Activated CD4-positive, alpha-beta T cell treated with anti-CD3 and anti-CD28 coated beads, Interleukin-2, amount 50 U/mL, for 16 hours (primary cell): ENCODE measurements around the gene CLSTN2.

Experiments
- DNase-seq: peaks from one replicate; pipeline ENCODE4 v3.0.0-alpha.2; 2020

Gene CLSTN2

DNA sequence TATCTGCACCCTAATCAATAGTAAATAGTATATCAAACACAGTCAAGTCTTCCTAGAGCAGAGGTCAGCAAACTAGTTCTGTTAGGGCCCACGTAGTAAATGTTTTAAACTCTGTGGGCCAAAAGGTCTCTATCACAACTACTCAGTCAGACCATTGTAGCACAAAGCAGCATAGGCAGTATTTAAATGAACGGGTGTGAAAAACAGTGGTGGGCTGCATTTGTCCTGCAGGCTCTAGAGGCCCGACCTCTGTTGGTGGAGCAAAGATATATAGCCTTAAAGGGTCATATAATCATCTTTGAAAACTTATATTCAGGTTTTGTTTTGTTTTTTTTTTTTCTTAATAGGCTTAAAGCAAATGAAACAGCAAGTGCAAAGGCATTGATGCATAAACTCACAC is 416.5 kb downstream of the CLSTN2 start:
- DNase-seq = no peak

- DNase-seq = no peak
Observed at GRCh38 chr3:140355481-140355880, 420.5 kb downstream of the CLSTN2 start.

- no peak for DNase-seq
Observed at GRCh38 chr3:140358686-140359085, 423.7 kb downstream of the CLSTN2 start.

GRCh38 chr3:140359233-140359995 is 424.4 kb downstream of the CLSTN2 start:
- peak; percentile 1 for DNase-seq

- DNase-seq = no peak
Observed at GRCh38 chr3:140360332-140360731, 425.3 kb downstream of the CLSTN2 start.

DNA sequence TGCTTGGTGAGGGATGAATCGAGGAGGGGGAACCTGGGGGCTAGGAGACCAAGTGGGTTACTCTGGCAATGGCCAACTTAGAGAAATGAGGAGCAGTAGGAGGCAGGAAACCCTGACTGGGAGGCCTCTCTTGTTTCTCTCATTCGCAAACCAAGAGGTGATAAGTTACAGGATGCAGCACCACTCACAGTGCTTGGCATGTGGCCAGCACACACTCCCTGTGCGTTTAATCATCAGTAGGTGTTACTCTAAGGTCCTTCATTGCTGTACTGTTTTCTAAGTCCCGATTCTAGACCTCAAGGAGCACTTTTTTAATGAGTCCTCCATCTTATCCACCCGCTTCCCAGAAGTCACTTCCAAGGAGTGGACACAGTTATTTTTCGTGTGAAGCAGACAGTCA is 428.8 kb downstream of the CLSTN2 start:
- no peak for DNase-seq

- DNase-seq = no peak
Observed at GRCh38 chr3:140365872-140366697, 431.1 kb downstream of the CLSTN2 start.

DNA sequence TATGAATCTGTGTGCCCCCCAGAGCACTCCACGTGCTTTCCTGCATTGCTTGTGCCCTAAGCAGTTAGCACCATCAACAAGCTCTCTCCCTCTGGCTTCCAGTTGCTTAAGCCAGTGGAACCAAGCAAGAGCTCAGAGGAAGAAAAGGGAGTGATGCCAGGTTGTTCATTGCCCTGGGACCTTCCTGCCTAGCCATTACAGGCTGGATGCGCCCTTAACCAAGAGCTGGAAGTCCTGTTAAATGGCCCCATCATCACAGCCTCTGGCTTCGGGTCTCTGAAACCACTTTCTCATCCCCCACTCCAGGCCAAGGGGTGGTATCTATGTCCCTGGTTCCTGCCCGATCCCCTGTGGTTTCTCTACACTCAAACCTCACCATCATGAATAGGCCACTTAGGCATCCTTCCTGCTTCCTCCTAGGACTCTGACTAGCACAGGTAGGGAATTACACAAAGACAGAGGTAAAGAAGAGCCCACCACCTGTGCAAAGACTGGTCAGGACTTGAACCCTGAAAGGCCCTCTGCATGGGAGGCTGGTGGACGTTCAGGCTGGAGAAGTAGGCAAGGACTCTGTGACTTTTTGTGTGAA is 433.3 kb downstream of the CLSTN2 start:
- no peak for DNase-seq

DNA sequence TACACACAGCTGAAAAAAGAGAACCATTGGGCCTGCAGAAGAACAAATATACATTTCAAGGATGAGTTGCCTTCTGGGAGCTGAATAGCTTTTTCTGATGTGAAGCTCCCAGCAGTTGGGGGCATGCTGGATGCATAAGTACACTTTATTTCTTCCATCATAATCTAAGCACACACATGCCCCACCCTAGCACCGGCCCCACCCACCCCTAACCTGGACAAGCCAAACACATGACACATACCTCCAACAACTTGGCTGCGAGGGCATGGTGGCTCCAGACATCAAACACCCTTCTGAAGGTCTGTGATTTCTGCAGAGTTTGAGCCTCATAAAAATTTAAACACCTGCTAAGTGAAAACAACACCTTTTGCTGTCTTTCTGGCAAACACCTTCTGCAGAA is 435.7 kb downstream of the CLSTN2 start:
- no peak for DNase-seq

DNA sequence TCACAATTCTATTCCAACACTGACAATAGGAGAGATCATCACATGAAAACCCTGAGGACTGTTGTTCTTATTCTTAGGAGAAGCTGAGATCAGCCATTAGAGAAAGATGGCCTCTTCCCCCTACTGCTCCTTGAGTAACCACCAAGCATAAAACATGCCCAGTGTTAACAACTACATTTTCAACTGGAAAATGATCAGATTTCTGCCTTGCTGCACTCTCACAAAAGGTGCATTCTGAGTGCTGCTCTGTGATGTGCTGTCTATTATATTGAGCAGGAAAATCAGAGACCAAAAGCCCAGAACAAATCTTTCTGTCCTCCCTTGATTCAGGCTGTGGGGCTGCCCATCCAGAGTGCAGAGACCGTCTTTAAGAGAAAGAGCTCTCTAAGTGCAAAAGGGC is 438.2 kb downstream of the CLSTN2 start:
- no peak for DNase-seq

- no peak for DNase-seq
Observed at GRCh38 chr3:140375002-140375401, 440.0 kb downstream of the CLSTN2 start.

DNA sequence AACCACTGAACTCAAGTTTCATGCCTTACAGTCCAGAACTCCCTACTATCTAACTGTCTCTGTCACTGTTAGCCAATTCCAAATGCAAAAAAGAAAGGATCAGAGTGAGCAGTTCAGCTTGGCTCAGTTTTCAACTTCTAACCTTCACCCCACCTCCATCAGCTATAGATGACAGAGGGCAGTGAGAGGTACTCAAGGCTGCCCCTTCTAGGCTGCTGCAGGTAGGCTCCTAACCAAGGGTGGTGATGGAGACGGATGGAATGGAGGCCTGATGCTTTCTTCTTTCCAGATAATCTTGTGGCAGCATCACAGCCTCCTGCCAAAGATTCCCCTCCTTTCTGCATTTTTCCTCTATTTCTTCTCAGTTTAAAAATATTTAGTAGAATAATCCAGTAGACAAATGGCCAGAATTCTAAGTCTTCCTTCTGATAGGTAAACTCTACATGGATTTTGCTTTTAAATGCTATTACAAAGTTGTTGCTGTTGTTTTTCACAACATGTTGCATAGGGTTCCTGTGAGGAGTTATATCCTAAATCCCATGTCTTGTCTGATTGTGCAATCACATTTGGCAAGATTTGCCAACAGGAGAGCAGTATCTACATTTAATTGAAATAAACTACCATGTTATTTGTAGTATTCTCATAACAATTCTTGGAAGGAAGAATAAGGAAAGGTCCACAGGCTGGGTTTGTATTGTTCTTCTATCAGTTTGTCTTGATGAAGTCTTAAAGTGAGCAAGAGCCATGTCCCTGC is 441.3 kb downstream of the CLSTN2 start:
- DNase-seq = no peak

DNA sequence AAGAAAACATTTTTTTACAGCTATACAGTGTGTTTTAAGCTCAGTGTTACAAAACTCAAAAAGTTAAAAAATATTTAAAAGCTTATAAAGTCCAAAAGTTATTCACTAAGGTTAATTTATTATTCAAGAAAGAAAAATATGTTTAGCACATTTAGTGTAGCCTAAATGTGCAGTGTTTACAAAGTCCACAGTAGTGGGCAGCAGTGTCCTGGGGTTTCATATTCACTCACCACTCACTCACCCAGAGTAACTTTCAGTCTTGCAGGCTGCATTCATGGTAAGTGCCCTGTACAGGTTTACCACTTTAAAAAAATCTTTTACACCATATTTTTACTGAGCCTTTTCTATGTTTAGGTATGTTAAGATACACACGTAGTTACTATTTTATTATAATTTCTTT is 442.7 kb downstream of the CLSTN2 start:
- DNase-seq = no peak

DNA sequence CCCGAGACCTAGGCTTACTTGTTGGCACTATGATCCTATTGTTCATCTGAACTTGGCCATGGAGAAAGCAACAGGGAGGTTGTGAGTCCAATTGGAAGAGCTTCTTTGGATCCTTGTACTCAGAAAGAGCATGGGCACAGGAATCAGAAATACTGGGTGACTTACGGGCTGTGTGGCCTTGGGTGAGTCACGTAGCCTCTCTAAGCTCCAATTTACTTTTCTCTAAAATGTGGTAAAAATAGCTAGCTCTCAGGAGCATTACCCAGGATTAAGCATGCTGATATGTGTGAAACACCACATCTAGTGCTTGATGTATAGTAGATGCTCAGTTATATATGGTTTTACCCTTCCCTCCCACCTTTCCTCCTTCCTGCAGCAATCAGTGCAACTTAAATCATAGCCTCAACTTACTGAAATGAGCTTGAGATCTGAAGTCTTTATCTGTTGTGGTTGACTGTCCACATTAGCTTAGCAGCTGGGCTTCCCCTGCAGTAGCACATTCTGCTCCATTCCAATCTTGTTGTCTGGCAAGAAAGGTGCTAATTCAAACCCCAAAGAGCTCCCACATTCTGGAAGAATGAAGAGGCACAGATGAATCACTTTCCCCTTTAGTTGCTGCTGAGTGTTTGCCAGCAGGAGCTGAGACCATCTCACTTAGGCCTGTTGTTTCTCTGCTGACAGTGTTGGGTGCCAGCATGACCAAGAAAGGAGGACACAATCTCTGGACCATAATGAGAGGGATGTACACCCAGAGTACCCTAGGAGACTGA is 443.8 kb downstream of the CLSTN2 start:
- no peak for DNase-seq

- no peak for DNase-seq
Observed at GRCh38 chr3:140384028-140384771, 449.2 kb downstream of the CLSTN2 start.

GRCh38 chr3:140384876-140385275 is 449.9 kb downstream of the CLSTN2 start:
- DNase-seq = no peak

GRCh38 chr3:140386357-140387100 is 451.5 kb downstream of the CLSTN2 start:
- no peak for DNase-seq

DNA sequence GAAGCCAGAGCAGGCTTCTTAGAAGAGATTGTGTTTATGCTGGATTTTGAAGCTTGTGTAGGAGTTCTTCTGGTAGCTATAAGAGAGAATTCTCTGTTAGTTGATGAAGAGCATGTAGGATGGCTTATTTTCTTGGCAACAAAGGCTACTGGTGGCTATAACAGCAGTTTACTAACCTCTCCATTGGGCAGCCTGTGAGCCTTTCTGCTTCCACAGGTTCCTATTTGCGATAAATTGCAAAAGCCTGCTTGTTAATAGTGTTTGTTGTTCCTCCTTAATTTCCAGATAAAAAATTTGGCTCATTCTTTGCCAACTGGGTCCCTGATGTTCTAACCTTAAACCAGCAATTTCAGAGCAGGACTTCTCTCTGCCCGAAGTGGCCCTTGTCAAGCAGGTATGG is 452.3 kb downstream of the CLSTN2 start:
- no peak for DNase-seq

DNA sequence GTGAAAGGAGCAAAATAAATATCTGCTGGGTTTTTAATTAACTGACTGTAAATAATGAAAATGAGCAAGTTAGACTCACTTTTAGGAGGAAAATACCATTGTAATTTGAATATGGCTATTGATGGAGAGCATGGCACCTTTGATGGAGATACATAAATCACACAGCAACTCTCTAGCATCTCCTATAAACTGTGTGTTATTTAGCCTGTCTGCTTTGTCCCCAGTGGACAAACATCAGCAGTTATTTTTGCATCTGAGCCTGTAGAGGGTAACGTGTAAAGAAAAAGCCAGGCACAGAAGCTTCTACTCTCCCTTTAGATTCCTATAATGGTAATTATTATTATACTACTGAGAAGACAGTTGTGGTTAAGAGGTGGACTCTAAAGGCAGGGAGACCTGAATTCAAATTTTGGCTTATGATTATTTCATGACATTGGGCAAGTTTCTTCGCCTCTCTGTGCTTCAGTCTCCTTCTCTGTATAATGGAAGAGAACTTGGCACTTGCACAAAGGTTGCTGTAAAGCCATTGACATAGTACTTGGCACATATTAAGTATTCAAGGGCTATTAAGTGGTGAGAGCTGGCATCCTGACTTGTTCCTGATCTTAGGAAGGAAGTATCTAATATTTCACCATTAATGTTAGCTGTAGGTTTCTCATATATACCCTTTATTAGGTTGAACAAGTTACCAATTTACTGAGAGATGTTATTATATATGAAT is 453.4 kb downstream of the CLSTN2 start:
- DNase-seq = no peak

GRCh38 chr3:140391061-140391460 is 456.1 kb downstream of the CLSTN2 start:
- no peak for DNase-seq
